ENCODE measurements around the gene LRRTM4. TPM values are rescaled to one million over a fixed set of nuclear protein-coding genes. Genes with fewer than 3 reads are reported as not detected.
"Not testable (repeated sequence)": the region's sequence is repeated elsewhere in the genome, so short reads cannot be mapped to it uniquely, and the experiment has no call there.

Gene LRRTM4
- total and polyA plus RNA-seq, 2 experiments from 2014 or later = not detected

GRCh38 chr2:77064324-77064723, 457.9 kb downstream of the LRRTM4 start:
- Histone ChIP-seq H3K36me3 (ENCODE audit: low read depth) (no peaks in the 10 kb centered on the region), H3K9me2 (ENCODE audit: insufficient read depth) (no peaks in the 10 kb centered on the region), H3K27me3 (replicated peaks; ENCODE audit: insufficient read depth) (no peaks in the 10 kb centered on the region), H3K9ac (no peak overlapping the region), H3K4me3 (no peak overlapping the region), H3K27ac (no peak overlapping the region), H3K79me2 (ENCODE audit: insufficient read depth) (no peaks in the 10 kb centered on the region), H3K4me2 (ENCODE audit: unreplicated experiment) (no peak overlapping the region), H3K9me3 (ENCODE audit: low read depth) (no peaks in the 10 kb centered on the region), H3F3A (ENCODE audit: insufficient read depth) (no peaks in the 10 kb centered on the region), H2AFZ (no peak overlapping the region), H3K4me1 (ENCODE audit: insufficient read depth) (no peaks in the 10 kb centered on the region), H4K20me1 (ENCODE audit: insufficient read depth) (no peaks in the 10 kb centered on the region)
- DNase-seq = no peak
- 4 to 16% methylated on average over 1 of the region's 1 CpG for WGBS, 2 experiments (ENCODE audit: low coverage in 1 of 2, low lambda C conversion rate in 2 of 2, missing lambda C conversion rate in 2 of 2)
- in situ Hi-C loops (cut with MboI) = no loop called here
- TF ChIP-seq EZH2phosphoT487 (IDR thresholded peaks at IDR 0.05; ENCODE audit: insufficient read depth, low read depth) (no peak), EZH2 (IDR thresholded peaks at IDR 0.05; ENCODE audit: insufficient read depth, poor library complexity, severe bottlenecking) (no peak)

DNA sequence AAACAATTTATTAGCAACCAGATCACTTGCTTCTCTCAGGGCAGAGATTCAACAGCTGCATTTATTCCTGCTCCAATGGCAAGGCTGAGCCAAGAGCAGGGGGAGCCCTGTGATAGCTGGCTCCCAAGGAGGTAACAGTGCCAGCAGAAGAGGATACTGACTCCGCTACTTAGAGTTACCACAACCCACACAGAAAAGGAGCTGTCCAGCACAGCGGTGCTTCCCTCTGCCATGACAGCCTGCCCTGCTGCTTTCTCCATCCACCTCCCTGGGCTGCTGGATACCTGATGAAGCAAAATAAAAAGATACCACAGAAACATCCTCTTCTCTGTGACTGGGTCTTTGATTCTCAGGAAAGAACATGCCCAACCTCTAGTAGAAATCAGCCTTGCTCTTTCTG, 467.2 kb downstream of the LRRTM4 start:
- no peaks in the 10 kb centered on the region for H3K4me1 ChIP-seq (ENCODE audit: insufficient read depth)
- 8 to 11% methylated on average over 2 of the region's 2 CpGs for WGBS, 2 experiments (ENCODE audit: low coverage in 1 of 2, low lambda C conversion rate in 2 of 2, missing lambda C conversion rate in 2 of 2)

DNA sequence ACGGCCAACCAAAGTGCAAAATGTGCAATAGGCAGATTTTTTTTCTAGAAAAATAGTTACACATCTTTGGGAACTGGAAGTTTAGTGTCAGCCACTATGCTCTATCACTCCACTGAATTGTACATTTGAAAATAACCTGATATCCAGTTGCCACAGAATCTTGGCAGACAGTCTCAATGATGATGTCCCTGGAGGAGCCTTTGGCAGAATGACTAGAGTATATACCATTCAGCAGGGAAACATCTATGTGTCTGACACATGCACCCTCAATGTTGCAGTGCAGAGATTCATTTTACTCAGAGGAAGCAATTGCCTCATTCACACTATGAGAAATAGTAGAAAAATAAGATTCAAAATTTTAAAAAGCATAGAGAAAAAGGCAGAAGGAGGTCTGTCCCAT, 475.8 kb downstream of the LRRTM4 start:
- Histone ChIP-seq H3K4me1 (ENCODE audit: insufficient read depth) (no peaks in the 10 kb centered on the region), H3K9me3 (ENCODE audit: low read depth) (no peaks in the 10 kb centered on the region), H3K4me2 (ENCODE audit: unreplicated experiment) (no peak overlapping the region), H3K36me3 (ENCODE audit: low read depth) (no peaks in the 10 kb centered on the region), H3K27ac (no peak overlapping the region), H3K79me2 (ENCODE audit: insufficient read depth) (no peaks in the 10 kb centered on the region), H3K9me2 (ENCODE audit: insufficient read depth) (no peaks in the 10 kb centered on the region), H4K20me1 (ENCODE audit: insufficient read depth) (no peaks in the 10 kb centered on the region), H3F3A (ENCODE audit: insufficient read depth) (no peaks in the 10 kb centered on the region), H3K4me3 (no peak overlapping the region), H3K27me3 (replicated peaks; ENCODE audit: insufficient read depth) (no peaks in the 10 kb centered on the region), H3K9ac (no peak overlapping the region), H2AFZ (no peak overlapping the region)
- in situ Hi-C loops (cut with MboI) = no loop called here
- TF ChIP-seq EZH2phosphoT487 (IDR thresholded peaks at IDR 0.05; ENCODE audit: insufficient read depth, low read depth) (no peak), EZH2 (IDR thresholded peaks at IDR 0.05; ENCODE audit: insufficient read depth, poor library complexity, severe bottlenecking) (no peak)
- DNase-seq = no peak
- WGBS, 2 experiments (ENCODE audit: low coverage in 1 of 2, low lambda C conversion rate in 2 of 2, missing lambda C conversion rate in 2 of 2) = 0% methylated on average over 1 of the region's 1 CpG

More for the DNA sequence above, 467.2 kb downstream of the LRRTM4 start:
- Histone ChIP-seq H4K20me1 (ENCODE audit: insufficient read depth) (no peaks in the 10 kb centered on the region), H3K9me2 (ENCODE audit: insufficient read depth) (no peaks in the 10 kb centered on the region), H3K4me2 (ENCODE audit: unreplicated experiment) (no peak overlapping the region), H3K27ac (no peak overlapping the region), H3K4me3 (no peak overlapping the region), H3K36me3 (ENCODE audit: low read depth) (no peaks in the 10 kb centered on the region), H3K9me3 (ENCODE audit: low read depth) (no peaks in the 10 kb centered on the region), H3F3A (ENCODE audit: insufficient read depth) (no peaks in the 10 kb centered on the region), H3K9ac (no peak overlapping the region), H3K79me2 (ENCODE audit: insufficient read depth) (no peaks in the 10 kb centered on the region), H2AFZ (no peak overlapping the region), H3K27me3 (replicated peaks; ENCODE audit: insufficient read depth) (no peaks in the 10 kb centered on the region)
- TF ChIP-seq EZH2 (IDR thresholded peaks at IDR 0.05; ENCODE audit: insufficient read depth, poor library complexity, severe bottlenecking) = no peak
- TF ChIP-seq EZH2phosphoT487 (IDR thresholded peaks at IDR 0.05; ENCODE audit: insufficient read depth, low read depth) = no peak
- in situ Hi-C loops (cut with MboI) = no loop called here
- DNase-seq = no peak

DNA sequence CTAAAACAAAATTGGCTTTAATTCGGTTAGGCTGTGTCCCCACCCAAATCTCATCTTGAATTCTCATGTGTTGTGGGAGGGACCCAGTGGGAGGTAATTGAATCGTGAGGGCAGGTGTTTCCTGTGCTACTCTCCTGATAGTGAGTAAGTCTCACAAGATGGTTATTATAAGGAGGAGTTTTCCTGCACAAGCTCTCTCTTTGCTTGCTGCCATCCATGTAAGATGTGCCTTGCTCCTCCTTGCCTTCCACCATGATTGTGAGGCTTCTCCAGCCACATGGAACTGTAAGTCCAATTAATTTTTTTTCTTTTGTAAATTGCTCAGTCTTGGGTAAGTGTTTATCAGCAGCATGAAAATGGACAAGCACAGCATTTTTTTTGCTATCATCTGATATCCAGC, 476.7 kb downstream of the LRRTM4 start:
- H3K27ac ChIP-seq; H3F3A ChIP-seq (ENCODE audit: insufficient read depth); in situ Hi-C loops (cut with MboI); H3K36me3 ChIP-seq (ENCODE audit: low read depth); H3K4me1 ChIP-seq (ENCODE audit: insufficient read depth); H2AFZ ChIP-seq; H3K79me2 ChIP-seq (ENCODE audit: insufficient read depth); H3K27me3 ChIP-seq (replicated peaks; ENCODE audit: insufficient read depth); H3K9me3 ChIP-seq (ENCODE audit: low read depth); H4K20me1 ChIP-seq (ENCODE audit: insufficient read depth); H3K4me2 ChIP-seq (ENCODE audit: unreplicated experiment); H3K9me2 ChIP-seq (ENCODE audit: insufficient read depth); H3K4me3 ChIP-seq; DNase-seq; H3K9ac ChIP-seq: not testable (repeated sequence)
- WGBS, 2 experiments (ENCODE audit: low coverage in 1 of 2, low lambda C conversion rate in 2 of 2, missing lambda C conversion rate in 2 of 2) = 12 to 16% methylated on average over 2 of the region's 2 CpGs

DNA sequence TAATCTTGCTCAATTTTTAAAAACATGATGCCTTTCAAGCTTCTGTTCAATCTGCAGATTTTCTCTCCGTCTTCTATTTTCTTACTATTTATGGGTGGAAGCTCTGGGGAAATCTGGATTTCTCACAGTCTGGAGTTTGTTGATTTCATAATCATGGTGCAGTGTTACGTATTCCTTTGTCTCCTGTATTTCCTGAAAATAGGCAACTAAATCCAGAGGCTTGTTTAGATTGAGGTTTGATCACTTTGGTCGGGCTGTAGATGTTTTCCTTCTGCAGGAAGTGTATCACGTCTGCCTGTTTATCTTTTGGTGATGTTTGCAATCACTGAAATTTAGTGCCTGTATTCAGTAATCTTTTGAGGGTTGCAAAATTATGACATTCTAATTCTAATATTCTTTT, 487.7 kb downstream of the LRRTM4 start:
- WGBS, 2 experiments (ENCODE audit: low coverage in 1 of 2, low lambda C conversion rate in 2 of 2, missing lambda C conversion rate in 2 of 2) = 5% methylated on average over 4 of the region's 4 CpGs
- Histone ChIP-seq H3K4me2 (ENCODE audit: unreplicated experiment) (no peak overlapping the region), H3K27me3 (replicated peaks; ENCODE audit: insufficient read depth) (no peaks in the 10 kb centered on the region), H3K9me2 (ENCODE audit: insufficient read depth) (no peaks in the 10 kb centered on the region), H3K9me3 (ENCODE audit: low read depth) (no peaks in the 10 kb centered on the region), H3K4me1 (ENCODE audit: insufficient read depth) (no peaks in the 10 kb centered on the region), H3K27ac (no peak overlapping the region), H3K9ac (no peak overlapping the region), H3F3A (ENCODE audit: insufficient read depth) (no peaks in the 10 kb centered on the region), H3K4me3 (no peak overlapping the region), H4K20me1 (ENCODE audit: insufficient read depth) (no peaks in the 10 kb centered on the region), H3K36me3 (ENCODE audit: low read depth) (no peaks in the 10 kb centered on the region), H2AFZ (no peak overlapping the region), H3K79me2 (ENCODE audit: insufficient read depth) (no peaks in the 10 kb centered on the region)
- in situ Hi-C loops (cut with MboI) = no loop called here
- no peak for TF ChIP-seq EZH2 (IDR thresholded peaks at IDR 0.05; ENCODE audit: insufficient read depth, poor library complexity, severe bottlenecking)
- TF ChIP-seq EZH2phosphoT487 (IDR thresholded peaks at IDR 0.05; ENCODE audit: insufficient read depth, low read depth) = no peak
- DNase-seq = no peak

DNA sequence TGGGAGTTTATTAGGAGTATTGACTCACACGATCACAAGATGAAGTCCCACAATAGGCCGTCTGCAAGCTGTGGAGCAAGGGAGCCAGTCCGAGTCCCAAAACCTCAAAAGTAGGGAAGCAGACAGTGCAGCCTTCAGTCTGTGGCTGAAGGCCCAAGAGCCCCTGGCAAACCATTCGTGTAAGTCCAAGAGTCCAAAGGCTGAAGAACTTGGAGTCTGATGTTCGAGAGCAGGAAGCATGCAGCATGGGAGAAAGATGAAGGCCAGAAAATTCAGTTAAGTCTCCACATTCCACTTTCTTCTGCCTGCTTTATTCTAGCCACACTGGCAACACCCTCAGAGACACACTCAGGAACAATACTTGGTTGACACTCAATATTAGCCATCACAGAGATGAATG, 492.9 kb downstream of the LRRTM4 start:
- H3K27ac ChIP-seq; H3K9ac ChIP-seq; H3K27me3 ChIP-seq (replicated peaks; ENCODE audit: insufficient read depth); H3K4me1 ChIP-seq (ENCODE audit: insufficient read depth); H3F3A ChIP-seq (ENCODE audit: insufficient read depth); H3K79me2 ChIP-seq (ENCODE audit: insufficient read depth); H3K4me3 ChIP-seq; H4K20me1 ChIP-seq (ENCODE audit: insufficient read depth); H2AFZ ChIP-seq; H3K9me3 ChIP-seq (ENCODE audit: low read depth); H3K9me2 ChIP-seq (ENCODE audit: insufficient read depth); H3K4me2 ChIP-seq (ENCODE audit: unreplicated experiment); H3K36me3 ChIP-seq (ENCODE audit: low read depth); DNase-seq; in situ Hi-C loops (cut with MboI): not testable (repeated sequence)
- WGBS, 2 experiments (ENCODE audit: low coverage in 1 of 2, low lambda C conversion rate in 2 of 2, missing lambda C conversion rate in 2 of 2) = 42% methylated on average over 5 of the region's 5 CpGs

Measured in GM23248 (cell line).